ENCODE results near the gene GXYLT2.

Gene GXYLT2

GRCh38 chr3:72997421-72997961, 109.6 kb downstream of the GXYLT2 start:
- H3K9me3 ChIP-seq (ENCODE audit: control insufficient read depth, insufficient read depth, low read depth, low read length), result no peaks in the 10 kb centered on the region
- peaks cover 2% of the 10 kb centered on the region; the same call in 1 of the 2 replicates for H3K4me1 ChIP-seq (ENCODE audit: control insufficient read depth, insufficient read depth, low read length)
- peaks cover 6 to 41% of the 10 kb centered on the region in 2 experiments; a peak in 2 of 3 replicates for H3K36me3 ChIP-seq (ENCODE audit: control insufficient read depth in 2 of 2, insufficient read depth in 1 of 2, low read length in 2 of 2)
- CTCF ChIA-PET, result interaction anchor here (0.5 to 1.2 kb wide), 8 partner anchors 10 to 878 kb away, joined by 3 to 8 read pairs (median 3); no protein-coding TSS in a partner anchor
- peak overlapping the region; percentile 95 for H3K4me3 ChIP-seq (ENCODE audit: low read depth, low read length)
- peak overlapping the region; percentile 91 for H3K27ac ChIP-seq (ENCODE audit: extremely low read depth, low read depth, low read length)
- POLR2A ChIA-PET, result interaction anchor here (0.6 to 0.8 kb wide), 2 partner anchors 37 to 76 kb away, joined by 3 read pairs; no protein-coding TSS in a partner anchor
- TF ChIP-seq ZNF335 (tag by site-specific recombination; conservative IDR thresholded peaks at IDR 0.05) (peak; percentile 61), ZNF777 (tag by site-specific recombination; IDR thresholded peaks at IDR 0.05; ENCODE audit: borderline replicate concordance) (no peak), ZNF747 (tag by site-specific recombination; IDR thresholded peaks at IDR 0.05) (no peak), HOXA7 (CRISPR knock-in tag; IDR thresholded peaks at IDR 0.05; ENCODE audit: borderline replicate concordance) (no peak), ZFHX2 (tag by site-specific recombination; conservative IDR thresholded peaks at IDR 0.05) (no peak), ZNF121 (tag by site-specific recombination; IDR thresholded peaks at IDR 0.05) (no peak), YY1 (tag by site-specific recombination; IDR thresholded peaks at IDR 0.05) (no peak), ZNF621 (tag by site-specific recombination; IDR thresholded peaks at IDR 0.05) (no peak), ZNF501 (tag by site-specific recombination; IDR thresholded peaks at IDR 0.05) (0 out of 2 replicates have a peak, but pooled peaks have one; percentile 20), SCRT2 (tag by site-specific recombination; IDR thresholded peaks at IDR 0.05) (peak; percentile 93), ZNF768 (tag by site-specific recombination; IDR thresholded peaks at IDR 0.05) (no peak), ZNF692 (tag by site-specific recombination; IDR thresholded peaks at IDR 0.05) (no peak), SCRT1 (tag by site-specific recombination; IDR thresholded peaks at IDR 0.05; ENCODE audit: borderline replicate concordance) (peak; percentile 55; the same call in 1 of the 2 replicates), ZNF10 (tag by site-specific recombination; IDR thresholded peaks at IDR 0.05) (no peak), ZBTB8A (tag by site-specific recombination; IDR thresholded peaks at IDR 0.05) (peak; percentile 91), PRDM1 (tag by site-specific recombination; IDR thresholded peaks at IDR 0.05) (no peak), ZBTB48 (tag by site-specific recombination; IDR thresholded peaks at IDR 0.05) (no peak), IKZF3 (tag by site-specific recombination; IDR thresholded peaks at IDR 0.05) (no peak), ZNF548 (tag by site-specific recombination; IDR thresholded peaks at IDR 0.05) (no peak), ZNF23 (tag by site-specific recombination; IDR thresholded peaks at IDR 0.05; ENCODE audit: borderline replicate concordance) (no peak), EGR2 (tag by site-specific recombination; IDR thresholded peaks at IDR 0.05; ENCODE audit: low read depth) (peak; percentile 2; the same call in 1 of the 2 replicates), ZNF561 (tag by site-specific recombination; IDR thresholded peaks at IDR 0.05; ENCODE audit: borderline replicate concordance) (peak; percentile 30; the same call in 1 of the 2 replicates)
- TF ChIP-seq, protein P1, sequence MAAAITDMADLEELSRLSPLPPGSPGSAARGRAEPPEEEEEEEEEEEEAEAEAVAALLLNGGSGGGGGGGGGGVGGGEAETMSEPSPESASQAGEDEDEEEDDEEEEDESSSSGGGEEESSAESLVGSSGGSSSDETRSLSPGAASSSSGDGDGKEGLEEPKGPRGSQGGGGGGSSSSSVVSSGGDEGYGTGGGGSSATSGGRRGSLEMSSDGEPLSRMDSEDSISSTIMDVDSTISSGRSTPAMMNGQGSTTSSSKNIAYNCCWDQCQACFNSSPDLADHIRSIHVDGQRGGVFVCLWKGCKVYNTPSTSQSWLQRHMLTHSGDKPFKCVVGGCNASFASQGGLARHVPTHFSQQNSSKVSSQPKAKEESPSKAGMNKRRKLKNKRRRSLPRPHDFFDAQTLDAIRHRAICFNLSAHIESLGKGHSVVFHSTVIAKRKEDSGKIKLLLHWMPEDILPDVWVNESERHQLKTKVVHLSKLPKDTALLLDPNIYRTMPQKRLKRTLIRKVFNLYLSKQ (tag by site-specific recombination; IDR thresholded peaks at IDR 0.05; ENCODE audit: borderline replicate concordance), result no peak
- TF ChIP-seq, protein P2, sequence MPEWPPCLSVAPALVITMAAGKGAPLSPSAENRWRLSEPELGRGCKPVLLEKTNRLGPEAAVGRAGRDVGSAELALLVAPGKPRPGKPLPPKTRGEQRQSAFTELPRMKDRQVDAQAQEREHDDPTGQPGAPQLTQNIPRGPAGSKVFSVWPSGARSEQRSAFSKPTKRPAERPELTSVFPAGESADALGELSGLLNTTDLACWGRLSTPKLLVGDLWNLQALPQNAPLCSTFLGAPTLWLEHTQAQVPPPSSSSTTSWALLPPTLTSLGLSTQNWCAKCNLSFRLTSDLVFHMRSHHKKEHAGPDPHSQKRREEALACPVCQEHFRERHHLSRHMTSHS (tag by site-specific recombination; IDR thresholded peaks at IDR 0.05), result no peak
- TF ChIP-seq, protein P3, sequence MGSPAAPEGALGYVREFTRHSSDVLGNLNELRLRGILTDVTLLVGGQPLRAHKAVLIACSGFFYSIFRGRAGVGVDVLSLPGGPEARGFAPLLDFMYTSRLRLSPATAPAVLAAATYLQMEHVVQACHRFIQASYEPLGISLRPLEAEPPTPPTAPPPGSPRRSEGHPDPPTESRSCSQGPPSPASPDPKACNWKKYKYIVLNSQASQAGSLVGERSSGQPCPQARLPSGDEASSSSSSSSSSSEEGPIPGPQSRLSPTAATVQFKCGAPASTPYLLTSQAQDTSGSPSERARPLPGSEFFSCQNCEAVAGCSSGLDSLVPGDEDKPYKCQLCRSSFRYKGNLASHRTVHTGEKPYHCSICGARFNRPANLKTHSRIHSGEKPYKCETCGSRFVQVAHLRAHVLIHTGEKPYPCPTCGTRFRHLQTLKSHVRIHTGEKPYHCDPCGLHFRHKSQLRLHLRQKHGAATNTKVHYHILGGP (tag by site-specific recombination; IDR thresholded peaks at IDR 0.05), result no peak
- TF ChIP-seq, protein P4, sequence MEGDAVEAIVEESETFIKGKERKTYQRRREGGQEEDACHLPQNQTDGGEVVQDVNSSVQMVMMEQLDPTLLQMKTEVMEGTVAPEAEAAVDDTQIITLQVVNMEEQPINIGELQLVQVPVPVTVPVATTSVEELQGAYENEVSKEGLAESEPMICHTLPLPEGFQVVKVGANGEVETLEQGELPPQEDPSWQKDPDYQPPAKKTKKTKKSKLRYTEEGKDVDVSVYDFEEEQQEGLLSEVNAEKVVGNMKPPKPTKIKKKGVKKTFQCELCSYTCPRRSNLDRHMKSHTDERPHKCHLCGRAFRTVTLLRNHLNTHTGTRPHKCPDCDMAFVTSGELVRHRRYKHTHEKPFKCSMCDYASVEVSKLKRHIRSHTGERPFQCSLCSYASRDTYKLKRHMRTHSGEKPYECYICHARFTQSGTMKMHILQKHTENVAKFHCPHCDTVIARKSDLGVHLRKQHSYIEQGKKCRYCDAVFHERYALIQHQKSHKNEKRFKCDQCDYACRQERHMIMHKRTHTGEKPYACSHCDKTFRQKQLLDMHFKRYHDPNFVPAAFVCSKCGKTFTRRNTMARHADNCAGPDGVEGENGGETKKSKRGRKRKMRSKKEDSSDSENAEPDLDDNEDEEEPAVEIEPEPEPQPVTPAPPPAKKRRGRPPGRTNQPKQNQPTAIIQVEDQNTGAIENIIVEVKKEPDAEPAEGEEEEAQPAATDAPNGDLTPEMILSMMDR (tag by site-specific recombination; IDR thresholded peaks at IDR 0.05), result peak; percentile 40; the same call in 1 of the 2 replicates
- TF ChIP-seq, protein P5, sequence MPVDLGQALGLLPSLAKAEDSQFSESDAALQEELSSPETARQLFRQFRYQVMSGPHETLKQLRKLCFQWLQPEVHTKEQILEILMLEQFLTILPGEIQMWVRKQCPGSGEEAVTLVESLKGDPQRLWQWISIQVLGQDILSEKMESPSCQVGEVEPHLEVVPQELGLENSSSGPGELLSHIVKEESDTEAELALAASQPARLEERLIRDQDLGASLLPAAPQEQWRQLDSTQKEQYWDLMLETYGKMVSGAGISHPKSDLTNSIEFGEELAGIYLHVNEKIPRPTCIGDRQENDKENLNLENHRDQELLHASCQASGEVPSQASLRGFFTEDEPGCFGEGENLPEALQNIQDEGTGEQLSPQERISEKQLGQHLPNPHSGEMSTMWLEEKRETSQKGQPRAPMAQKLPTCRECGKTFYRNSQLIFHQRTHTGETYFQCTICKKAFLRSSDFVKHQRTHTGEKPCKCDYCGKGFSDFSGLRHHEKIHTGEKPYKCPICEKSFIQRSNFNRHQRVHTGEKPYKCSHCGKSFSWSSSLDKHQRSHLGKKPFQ (tag by site-specific recombination; IDR thresholded peaks at IDR 0.05), result no peak

Data from HEK293 (cell line).